Astrocyte of the cerebellum (primary cell): ENCODE measurements around the gene ETV3L.

Source experiments
- DNase-seq: peaks from one replicate; pipeline ENCODE4 v3.0.0-alpha.2; 2011; ENCODE audit warnings: low read depth
- H3K4me3 ChIP-seq: 2 replicates; pipeline ENCODE4 v1.5.1; 2011; ENCODE audit warnings: mild to moderate bottlenecking, low read depth, low read length, moderate library complexity
- in situ Hi-C: cut with HindIII; loops from 2 replicates; pipeline ENCODE4 v1.10.0; 2017; ENCODE audit warnings: low sequenced_read_pairs
- TF ChIP-seq, protein P1 (sequence below): IDR thresholded peaks from 2 replicates; pipeline ENCODE4 v1.5.1; 2012; ENCODE audit warnings: low read length, low read depth, moderate library complexity, mild to moderate bottlenecking; ENCODE audit errors: missing control alignments

Gene ETV3L

DNA sequence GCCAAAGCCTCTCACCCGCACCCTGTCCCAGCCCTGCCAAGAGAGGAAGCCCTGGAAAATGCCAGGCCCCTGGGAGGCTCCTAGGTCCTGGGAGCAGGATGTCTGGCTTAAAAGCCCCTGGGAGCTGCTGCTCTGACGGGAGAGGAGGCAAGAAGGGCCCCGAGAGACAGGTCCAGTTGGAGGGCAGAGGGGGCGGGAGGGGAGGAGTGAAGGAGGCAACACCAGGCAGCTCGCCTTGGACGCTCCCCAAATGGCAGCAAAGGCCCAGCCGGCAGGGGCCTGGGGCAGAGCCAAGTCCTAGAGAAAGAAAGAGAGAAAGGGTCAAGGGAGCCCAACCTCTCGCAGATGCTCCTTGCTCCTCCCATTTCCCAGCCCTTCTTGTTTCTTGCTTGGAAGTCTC, 6.8 kb downstream of the ETV3L start:
- H3K4me3 ChIP-seq: no peak overlapping the region
- in situ Hi-C loops: no loop called here
- no peak for DNase-seq
- TF ChIP-seq, protein P1, sequence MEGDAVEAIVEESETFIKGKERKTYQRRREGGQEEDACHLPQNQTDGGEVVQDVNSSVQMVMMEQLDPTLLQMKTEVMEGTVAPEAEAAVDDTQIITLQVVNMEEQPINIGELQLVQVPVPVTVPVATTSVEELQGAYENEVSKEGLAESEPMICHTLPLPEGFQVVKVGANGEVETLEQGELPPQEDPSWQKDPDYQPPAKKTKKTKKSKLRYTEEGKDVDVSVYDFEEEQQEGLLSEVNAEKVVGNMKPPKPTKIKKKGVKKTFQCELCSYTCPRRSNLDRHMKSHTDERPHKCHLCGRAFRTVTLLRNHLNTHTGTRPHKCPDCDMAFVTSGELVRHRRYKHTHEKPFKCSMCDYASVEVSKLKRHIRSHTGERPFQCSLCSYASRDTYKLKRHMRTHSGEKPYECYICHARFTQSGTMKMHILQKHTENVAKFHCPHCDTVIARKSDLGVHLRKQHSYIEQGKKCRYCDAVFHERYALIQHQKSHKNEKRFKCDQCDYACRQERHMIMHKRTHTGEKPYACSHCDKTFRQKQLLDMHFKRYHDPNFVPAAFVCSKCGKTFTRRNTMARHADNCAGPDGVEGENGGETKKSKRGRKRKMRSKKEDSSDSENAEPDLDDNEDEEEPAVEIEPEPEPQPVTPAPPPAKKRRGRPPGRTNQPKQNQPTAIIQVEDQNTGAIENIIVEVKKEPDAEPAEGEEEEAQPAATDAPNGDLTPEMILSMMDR: no peak

DNA sequence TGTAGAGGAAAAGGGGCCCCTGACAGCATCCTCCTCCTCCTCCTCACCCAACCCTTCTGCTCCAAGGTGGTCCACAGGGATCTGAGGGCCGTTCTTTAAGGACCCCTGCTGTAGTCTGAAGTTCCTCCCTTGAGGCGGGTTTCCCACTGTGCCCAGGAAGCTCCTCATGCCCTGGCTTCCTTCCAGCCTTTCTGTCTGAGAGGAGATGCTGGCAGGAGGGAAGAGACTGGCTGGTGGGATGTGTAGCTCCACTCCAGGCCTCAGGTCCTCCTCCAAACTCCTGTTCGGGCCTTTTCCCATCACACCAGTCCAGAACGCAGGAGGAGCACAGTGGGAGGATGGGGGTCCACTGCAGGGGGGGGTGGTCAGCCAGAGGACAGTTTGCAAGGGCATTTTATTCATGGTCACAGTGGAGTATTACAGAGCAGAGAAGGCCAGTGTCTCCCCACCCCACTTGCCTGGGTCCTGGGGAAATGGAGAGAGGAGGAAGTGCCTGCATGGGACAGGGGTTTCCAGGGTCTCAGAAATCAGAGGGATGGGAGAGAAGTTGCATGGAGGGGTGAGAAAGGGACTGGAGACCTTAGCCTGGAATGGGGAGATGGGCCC, 7.8 kb downstream of the ETV3L start:
- TF ChIP-seq, protein P1: no peak
- no peak overlapping the region for H3K4me3 ChIP-seq
- in situ Hi-C loops: no loop called here
- no peak for DNase-seq

DNA sequence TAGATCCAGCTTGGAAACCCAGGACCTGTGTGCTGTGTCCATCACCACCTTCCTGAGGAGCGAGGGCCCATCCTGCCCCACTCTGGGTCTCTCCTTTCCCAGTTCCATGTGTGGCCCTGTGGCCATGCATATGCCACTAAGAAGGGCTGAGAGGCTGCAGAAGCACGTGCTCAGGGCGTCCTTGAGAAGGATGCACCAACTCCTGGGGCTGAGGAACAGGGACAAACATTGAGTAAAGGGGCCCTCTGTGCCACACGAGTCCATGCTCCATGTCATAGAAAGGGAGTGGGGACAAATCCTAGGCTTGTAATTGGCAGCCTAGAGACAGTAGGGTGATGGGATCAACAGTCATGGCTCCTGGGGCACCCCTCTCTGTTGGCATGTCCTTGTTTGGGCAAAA, 8.4 kb downstream of the ETV3L start:
- DNase-seq: no peak
- no peak overlapping the region for H3K4me3 ChIP-seq
- in situ Hi-C loops: no loop called here
- TF ChIP-seq, protein P1: no peak

DNA sequence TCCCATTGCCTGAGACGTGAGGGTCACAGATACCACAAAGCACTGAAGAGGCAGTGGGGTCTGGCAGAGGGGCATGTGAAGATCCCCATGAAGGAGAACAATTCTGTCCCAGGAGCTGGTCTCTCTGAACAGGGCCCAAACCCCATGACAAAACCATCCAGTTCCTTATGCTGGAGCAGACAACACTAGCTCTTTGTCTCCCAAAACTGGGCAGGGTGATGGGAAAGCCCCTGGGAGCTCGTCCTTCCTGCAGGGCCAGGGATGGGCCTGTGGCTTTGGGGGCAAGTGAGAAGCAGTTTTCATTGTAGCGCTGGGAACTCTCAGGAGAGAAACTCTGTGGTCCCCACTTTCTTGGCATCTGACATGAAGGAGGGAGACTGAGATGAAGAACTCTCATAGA, 8.8 kb downstream of the ETV3L start:
- no peak for DNase-seq
- H3K4me3 ChIP-seq: no peak overlapping the region
- in situ Hi-C loops: no loop called here
- TF ChIP-seq, protein P1: no peak

DNA sequence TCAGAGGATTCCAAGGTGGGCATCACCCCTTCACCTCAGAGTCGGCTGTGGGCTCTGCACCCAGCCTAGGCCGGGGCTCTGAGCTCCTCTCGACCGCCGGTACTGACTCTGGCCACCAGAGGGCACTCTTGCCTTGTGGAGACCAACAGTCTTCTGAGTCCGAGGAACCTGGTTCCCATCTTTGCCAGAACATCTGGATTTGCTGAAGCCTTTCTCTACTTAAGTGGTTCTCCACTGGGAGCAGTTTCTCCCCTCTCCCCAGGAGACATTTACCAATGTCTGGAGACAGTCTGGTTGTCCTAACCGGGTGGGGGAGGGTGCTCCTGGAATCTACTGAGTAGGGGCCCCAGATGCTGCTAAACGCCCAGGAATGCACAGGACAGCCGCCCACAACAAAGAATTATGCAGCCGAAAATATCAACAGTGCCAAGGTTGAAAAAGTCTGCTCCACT, 9.4 kb downstream of the ETV3L start:
- TF ChIP-seq, protein P1: peak; percentile 95
- in situ Hi-C loops: no loop called here
- DNase-seq: peak; percentile 75
- no peak overlapping the region for H3K4me3 ChIP-seq

DNA sequence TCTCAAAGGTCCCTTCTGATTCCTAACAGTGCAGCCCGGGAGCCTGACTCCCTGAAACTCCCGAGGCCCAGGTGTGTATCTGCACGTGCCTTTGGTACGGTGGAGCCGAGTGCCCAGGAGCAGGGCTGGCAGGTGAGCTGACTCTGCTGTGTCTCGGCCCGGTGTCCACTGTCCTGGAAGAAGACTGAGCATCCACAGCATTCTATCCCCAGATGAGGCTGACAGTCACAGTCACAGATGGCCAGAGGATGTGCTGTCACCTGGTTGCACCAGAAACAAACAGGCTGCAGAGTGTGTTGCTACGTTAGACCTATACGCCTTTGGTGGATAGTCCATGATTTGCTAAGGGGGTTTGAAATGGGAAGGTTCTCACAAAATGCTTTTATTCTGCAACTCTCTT, 9.8 kb downstream of the ETV3L start:
- no peak for DNase-seq
- in situ Hi-C loops: no loop called here

More for the DNA sequence above, 9.8 kb downstream of the ETV3L start:
- H3K4me3 ChIP-seq: no peak overlapping the region
- TF ChIP-seq, protein P1: no peak
